ENCODE measurements around the gene TECRL. TPM values are rescaled to one million over a fixed set of nuclear protein-coding genes. Genes with fewer than 3 reads are reported as not detected.

The TECRL gene
- total and polyA plus RNA-seq, 10 of the 15 experiments (the other 5 are each of a cell fraction or from before 2014, with no cell fraction given): 0.10 TPM; not detected in 9

- FAIRE-seq (no peak), ATAC-seq (no peak), DNase-seq (ENCODE audit: low read depth, low spot score) (no peak)
- no peaks in the 10 kb centered on the region for H4K20me1 ChIP-seq (ENCODE audit: control insufficient read depth, insufficient read depth)
- WGBS (ENCODE audit: insufficient coverage, insufficient replicate concordance, low lambda C conversion rate, missing lambda C conversion rate): 0% methylated on average over 1 of the region's 1 CpG
- intact Hi-C loops (cut with micrococcal nuclease; ENCODE audit: unreplicated experiment) (no loop called here), in situ Hi-C loops (cut with MboI) (no loop called here)
- no peak overlapping the region for H3K4me2 ChIP-seq (ENCODE audit: control insufficient read depth, insufficient read depth)
- no peaks in the 10 kb centered on the region for H3K36me3 ChIP-seq (ENCODE audit: control insufficient read depth in 2 of 2, insufficient read depth in 2 of 2, low read length in 1 of 2)
- SMC1A ChIA-PET (ENCODE audit: uncharacterized antibody, unreplicated experiment): no interaction called here
- H2AFZ ChIP-seq (ENCODE audit: control insufficient read depth, low read depth, low read length): no peak overlapping the region
- H3K9me3 ChIP-seq (replicated peaks; ENCODE audit: control insufficient read depth, insufficient read depth, low read length): no peaks in the 10 kb centered on the region
- H3K79me2 ChIP-seq (ENCODE audit: control insufficient read depth, insufficient read depth, low read length): no peaks in the 10 kb centered on the region
- H3K4me3 ChIP-seq: no peak overlapping the region
- POLR2A ChIA-PET: no interaction called here
- H3K27me3 ChIP-seq (replicated peaks in 1 of 2; ENCODE audit: control insufficient read depth in 2 of 2, insufficient read depth in 2 of 2, low read length in 1 of 2): no peaks in the 10 kb centered on the region
- H3K27ac ChIP-seq (ENCODE audit: control insufficient read depth, insufficient read depth): no peak overlapping the region
- H3K4me1 ChIP-seq (ENCODE audit: control insufficient read depth, insufficient read depth, low read length): no peaks in the 10 kb centered on the region
- CTCF ChIA-PET: interaction anchor here (0.5 kb wide), 1 partner anchor 32 kb away, joined by 3 read pairs; no protein-coding TSS in a partner anchor
- no TSS peak for BruUV-seq (replicated peaks)
- TF ChIP-seq SREBF1 (IDR thresholded peaks at IDR 0.05; ENCODE audit: low read length): no peak
- TF ChIP-seq POLR2AphosphoS5 (IDR thresholded peaks at IDR 0.05; ENCODE audit: low read length): no peak
- TF ChIP-seq GATAD2B (conservative IDR thresholded peaks at IDR 0.05; ENCODE audit: low read depth): no peak
- TF ChIP-seq EED (IDR thresholded peaks at IDR 0.05; ENCODE audit: low read depth): no peak
- no peak for TF ChIP-seq KLF5 (IDR thresholded peaks at IDR 0.05; ENCODE audit: partially characterized antibody)
- no peak for TF ChIP-seq TCF3 (IDR thresholded peaks at IDR 0.05; ENCODE audit: borderline replicate concordance, insufficient read depth, low read depth, low read length)
- TF ChIP-seq CHD4 (IDR thresholded peaks at IDR 0.05): no peak
- TF ChIP-seq CEBPZ (IDR thresholded peaks at IDR 0.05; ENCODE audit: low read depth, low read length): no peak
- TF ChIP-seq KAT2A (conservative IDR thresholded peaks at IDR 0.05; ENCODE audit: control insufficient read depth, low read depth, low read length): no peak
- RAD21 ChIA-PET (ENCODE audit: unreplicated experiment): no interaction called here
- no peak overlapping the region for H3K9ac ChIP-seq (ENCODE audit: control insufficient read depth, insufficient read depth, low read length)
These were observed 24.0 kb downstream of the TECRL start for GRCh38 chr4:64385220-64385619.
